ENCODE measurements around the gene ZNF408.

- TF ChIP-seq CTCF (IDR thresholded peaks at IDR 0.05; ENCODE audit: extremely low read depth in 1 of 2, insufficient read depth in 1 of 2, low read depth in 1 of 2, low read length in 2 of 2) (no peak), JUN (IDR thresholded peaks at IDR 0.05; ENCODE audit: borderline replicate concordance, insufficient read depth, insufficient read length, low read depth) (no peak), MAX (IDR thresholded peaks at IDR 0.05; ENCODE audit: insufficient read depth, insufficient read length) (no peak)
Measured at GRCh38 chr11:46673713-46674462, 26.9 kb upstream of the ZNF408 start.

All from endothelial cell of umbilical vein (primary cell).